Stimulated activated CD8-positive, alpha-beta memory T cell treated with anti-CD3 and anti-CD28 coated beads, Interleukin-4, amount 100 ng/mL, for 1 hour (primary cell): ENCODE data around the gene ARHGAP6.
"Not testable (repeated sequence)": the region's sequence is repeated elsewhere in the genome, so short reads cannot be mapped to it uniquely, and the experiment has no call there.

Experiments used
- DNase-seq, 2 donors: peaks; one replicate each; pipeline ENCODE4 v3.0.0-alpha.2; 2020; ENCODE audit warnings: low read depth in 2 of 2, low spot score in 1 of 2

Gene ARHGAP6

DNA sequence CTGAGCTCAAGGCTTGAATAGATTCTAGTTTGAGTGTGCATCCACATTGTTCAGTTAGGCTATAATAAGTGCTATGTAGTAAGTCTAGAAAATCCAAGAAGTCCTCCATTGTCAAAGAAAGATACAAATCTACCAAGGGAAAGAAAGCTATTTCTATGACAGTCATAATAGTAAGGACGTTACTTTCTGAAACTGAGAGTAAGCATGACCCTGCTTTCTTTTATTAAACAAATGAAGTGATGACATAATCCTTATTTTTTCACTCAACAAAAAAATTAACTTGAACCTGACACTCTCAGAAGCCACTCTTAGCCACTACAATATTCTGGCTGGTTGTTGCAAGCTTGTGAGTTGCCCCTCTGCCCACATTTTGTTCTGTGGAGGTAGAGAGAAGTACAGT is 406.3 kb downstream of the ARHGAP6 start:
- no peak for DNase-seq

DNA sequence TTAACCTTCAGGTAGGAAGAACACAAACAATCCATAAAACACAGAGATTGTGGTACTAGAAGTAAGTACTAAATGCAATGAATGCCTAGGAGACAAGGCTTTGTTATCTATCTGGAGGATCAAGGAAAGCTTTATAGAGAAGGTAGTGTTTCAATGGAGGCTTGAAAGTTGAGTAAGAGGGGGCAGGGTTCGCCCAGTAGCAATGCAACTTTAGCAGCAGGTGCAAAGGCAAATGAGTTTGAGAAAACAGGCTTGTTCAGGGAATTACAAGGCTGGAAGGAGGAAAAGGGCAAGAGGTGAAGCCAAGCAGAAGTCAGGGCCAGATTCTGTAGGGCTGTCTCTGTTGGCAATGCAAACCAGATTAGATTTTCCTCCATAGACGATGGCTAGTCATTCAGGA is 408.0 kb downstream of the ARHGAP6 start:
- DNase-seq, result no peak

DNA sequence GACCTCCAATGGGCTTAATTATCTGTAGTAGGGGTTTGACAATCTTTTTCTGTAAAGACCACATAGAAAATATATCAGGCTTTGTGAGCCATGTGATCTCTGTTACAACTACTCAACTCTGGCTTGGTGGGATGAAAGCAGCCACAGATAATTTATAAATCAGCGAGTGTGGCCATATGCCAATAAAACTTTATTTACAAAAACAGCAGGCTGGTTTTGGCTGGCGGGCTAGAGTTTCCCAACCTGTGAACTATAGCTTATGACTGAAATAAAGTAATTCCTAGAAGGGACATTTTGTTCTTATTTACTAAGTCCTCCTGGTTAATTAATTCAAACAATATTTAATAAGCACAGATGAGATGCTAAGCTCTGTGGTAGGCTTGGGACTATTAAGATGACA is 408.4 kb downstream of the ARHGAP6 start:
- DNase-seq, result no peak

DNA sequence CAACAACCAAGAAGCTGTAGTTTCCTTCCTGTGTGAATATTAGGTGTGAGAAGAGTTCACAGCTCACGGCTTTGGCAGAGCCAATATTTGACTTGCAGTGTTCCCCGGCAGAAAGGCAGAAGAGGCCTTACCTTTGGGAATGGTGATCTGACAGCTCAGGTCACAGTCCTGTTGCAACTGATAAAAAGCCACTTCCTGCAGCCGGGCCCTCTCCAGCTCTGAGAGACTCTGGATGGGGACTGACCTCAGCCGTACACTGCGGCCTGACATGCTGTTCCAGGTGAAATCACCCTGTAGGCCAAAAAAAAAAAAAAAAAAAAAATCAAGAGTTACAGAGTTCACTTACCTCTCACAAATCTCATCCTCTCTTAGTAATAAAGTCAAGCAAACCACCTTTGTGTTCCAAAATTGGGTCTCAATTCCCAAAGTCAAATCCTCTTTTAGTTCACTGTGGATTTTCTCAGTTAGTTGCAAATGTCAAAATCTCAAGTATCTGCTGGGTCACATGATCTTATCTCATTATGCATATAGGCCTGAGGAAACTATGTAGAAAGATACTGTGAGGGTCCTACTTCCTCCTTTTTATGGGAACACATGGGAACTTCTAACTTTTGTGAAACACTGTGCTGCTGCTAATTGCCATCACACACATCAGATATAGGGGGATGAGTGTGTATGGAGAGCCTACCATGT is 411.2 kb downstream of the ARHGAP6 start:
- DNase-seq, result no peak

DNA sequence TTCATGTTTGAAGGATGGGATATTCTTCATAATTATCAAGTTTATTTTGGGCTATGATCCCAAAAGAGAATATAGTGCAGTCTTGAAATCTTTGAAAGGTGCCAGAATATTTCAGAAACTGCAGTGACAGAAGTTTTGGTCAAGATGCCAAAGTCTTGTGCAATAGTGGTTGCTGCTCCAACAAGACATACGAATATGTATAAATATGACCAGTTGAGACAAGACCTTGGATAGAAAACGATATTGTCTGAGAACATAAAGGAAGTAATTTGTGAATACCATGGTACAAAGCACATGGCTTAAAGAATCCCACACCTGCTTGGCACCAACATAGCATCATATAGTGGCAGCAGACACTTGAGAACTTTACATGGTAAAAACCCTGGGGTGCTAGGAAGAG is 421.1 kb downstream of the ARHGAP6 start:
- DNase-seq, result no peak

DNA sequence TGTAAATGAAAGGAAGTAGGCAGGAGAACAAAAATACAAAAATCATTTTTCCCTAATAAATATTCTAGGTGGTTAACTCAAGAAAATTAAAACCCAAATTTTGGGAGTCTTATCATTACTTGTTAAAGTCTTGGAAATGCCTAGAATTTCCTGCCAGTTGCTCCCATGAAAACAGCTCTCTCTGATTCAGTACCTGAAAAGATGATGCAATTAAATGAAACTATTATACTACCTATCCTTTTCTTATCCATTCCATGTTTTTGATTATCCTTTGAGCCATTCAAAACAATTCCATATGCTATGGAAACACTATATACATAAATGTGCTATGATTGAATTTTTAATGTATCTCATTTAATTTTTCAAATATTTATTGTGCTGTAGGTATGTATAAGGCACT is 423.0 kb downstream of the ARHGAP6 start:
- DNase-seq, result no peak

DNA sequence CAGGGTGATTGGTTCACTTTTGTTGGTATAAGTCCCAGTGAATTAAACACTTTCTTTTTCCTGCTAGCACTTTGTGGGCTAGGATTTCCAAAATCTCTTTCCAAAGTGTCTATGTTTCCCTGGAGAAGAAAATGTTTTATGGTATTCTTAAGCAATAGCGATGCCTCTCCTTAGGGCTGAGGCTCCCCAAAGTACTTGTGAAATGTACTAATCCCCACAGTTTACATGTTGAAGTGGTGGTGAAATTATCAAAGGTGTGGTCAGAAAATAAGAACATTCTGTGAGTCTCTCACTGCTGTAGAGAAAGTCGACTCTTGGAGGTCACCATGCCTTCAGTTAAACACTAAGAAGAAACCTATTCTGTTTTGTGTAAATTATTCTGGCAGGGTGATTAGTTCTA is 424.0 kb downstream of the ARHGAP6 start:
- no peak for DNase-seq

DNA sequence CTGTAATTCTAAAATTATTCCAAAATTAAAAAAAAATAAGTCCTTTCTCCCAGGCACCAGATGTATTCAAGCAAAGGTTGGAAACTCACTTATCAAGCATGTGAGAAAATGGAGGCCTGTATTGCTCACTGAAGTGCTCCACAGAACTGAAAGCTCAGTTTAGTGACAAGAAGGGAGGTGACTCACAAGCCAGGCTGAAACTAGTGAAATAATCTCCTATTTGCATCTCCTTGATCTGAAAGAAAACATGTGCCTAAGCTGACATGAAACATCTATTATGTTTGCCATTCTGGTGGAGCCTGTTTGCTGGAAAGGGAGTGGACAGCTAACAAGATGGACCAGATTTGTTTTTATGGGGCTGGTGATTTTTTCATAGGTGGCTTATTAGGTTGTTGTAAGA is 426.5 kb downstream of the ARHGAP6 start:
- DNase-seq, result no peak

DNA sequence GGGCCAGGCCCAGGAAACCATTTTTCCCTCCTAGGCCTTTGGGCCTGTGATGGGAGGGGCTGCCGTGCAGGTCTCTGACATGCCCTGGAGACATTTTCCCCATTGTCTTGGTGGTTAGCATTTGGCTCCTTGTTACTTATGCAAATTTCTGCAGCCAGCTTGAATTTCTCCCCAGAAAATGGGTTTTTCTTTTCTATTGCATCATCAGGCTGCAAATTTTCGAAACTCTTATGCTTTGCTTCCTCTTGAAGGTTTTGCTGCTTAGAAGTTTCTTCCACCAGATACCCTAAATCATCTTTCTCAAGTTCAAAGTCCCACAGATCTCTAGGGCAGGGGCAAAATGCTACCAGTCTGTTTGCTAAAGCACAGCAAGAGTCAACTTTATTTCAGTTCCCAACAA is 430.3 kb downstream of the ARHGAP6 start:
- DNase-seq, result not testable (repeated sequence)

DNA sequence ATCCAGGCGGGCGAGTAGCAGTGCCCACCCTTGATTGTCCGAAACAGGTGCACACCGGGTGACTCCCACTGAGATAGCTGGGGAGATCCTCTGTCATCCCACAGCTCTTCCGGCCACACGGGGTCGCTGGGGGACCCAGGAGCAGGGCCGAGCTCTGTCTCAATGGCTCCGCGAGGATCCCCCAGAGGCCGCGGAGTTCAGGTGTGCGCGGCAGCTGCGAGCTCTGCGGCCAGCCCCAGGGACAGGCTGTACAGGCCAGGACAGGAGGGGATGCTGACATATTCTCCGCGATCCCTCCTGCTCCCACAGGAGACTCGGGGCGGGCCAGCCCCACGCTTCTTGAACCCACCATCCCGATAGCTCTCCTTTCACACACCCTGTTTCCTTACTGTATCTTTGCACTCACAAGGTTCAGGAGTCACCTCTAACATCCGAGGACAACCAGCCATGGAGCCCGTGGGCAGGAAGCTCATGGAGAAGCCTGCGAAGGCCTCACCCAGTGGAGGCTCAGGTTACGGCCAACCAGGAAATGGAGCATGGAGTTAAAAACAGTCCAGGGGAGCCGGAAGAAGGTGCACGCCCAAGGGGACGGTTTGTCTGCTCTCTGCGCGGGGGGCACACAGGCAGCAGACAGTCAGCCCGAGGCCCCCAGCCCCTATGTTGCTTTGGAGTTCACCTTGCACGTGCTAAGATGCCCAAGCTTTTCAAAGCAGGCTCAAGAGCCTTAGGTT is 450.4 kb downstream of the ARHGAP6 start:
- DNase-seq, result no peak

DNA sequence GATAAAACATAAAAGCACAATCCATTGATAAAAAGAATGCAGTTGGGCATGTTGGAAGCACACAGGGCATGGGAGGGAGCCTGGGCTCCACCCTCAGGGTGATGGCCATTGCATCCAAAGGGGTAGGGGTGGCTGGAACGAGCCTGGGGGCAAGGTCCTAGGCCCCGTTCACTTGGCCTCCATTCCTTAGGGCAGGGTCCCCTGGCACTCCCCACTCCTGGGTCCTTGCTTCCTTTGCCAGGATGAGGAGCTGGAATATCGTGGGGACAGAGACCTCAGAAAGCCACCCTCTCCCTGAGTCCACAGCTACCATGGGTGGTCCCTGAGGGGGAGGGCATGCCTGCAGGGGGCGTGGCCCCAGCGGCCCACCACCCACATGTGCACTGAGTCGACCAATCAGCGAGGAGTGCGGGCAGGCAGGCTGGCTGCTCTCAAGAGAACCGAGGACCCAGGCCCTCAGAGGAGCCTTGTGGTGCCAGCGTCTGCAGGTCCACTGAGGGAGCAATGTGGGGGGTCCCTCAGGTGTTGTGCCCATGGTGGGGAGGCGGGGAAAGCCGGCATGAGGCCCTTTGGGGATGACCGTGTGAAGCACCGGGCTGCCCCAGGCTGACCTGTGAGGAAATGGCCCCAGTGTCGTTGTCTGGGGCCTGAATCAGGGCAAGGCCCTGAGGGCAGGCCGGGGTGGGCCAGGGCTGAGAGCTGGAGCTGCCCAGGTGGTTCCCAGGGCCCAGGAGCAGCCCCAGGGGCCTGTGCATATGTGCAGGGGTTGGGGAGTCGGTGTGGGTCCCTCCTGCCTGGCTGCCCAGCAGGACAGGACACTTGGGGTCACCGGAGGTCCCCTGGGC is 451.2 kb downstream of the ARHGAP6 start:
- no peak for DNase-seq

DNA sequence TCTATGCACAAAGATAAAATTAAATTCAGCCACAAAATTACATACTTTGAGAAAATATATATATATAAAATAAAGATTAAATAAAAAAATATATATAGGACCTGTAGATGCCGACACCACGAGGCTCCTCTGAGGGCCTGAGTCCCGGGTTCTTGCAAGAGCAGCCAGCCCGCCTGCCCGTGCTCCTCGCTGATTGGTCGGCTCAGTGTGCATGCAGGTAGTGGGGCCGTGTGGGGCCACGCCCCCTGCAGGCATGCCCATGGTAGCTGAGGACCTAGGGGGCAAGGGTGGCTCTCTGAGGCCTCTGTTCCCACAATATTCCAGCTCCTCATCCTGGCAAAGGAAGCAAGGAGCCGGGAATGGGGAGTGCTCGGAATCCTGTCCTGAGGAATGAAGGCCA is 453.0 kb downstream of the ARHGAP6 start:
- no peak for DNase-seq

DNA sequence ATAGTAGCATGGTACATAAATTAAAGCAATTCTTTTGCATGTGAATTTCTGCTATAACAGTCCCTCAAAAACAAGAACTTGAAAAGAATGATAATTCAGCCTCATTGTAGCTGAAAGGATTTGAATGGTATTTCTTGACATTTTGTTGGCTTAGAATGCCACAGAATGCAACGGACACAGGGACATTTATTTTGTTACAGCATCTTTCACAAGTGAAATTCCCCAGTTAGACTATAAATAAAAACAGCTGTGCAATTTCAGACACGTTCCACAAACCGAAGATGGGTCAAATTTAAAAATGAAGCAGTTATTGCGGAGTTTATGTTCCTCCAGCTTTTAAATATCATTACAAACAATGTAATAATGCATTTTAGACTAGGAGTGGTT is 455.3 kb downstream of the ARHGAP6 start:
- no peak for DNase-seq

DNA sequence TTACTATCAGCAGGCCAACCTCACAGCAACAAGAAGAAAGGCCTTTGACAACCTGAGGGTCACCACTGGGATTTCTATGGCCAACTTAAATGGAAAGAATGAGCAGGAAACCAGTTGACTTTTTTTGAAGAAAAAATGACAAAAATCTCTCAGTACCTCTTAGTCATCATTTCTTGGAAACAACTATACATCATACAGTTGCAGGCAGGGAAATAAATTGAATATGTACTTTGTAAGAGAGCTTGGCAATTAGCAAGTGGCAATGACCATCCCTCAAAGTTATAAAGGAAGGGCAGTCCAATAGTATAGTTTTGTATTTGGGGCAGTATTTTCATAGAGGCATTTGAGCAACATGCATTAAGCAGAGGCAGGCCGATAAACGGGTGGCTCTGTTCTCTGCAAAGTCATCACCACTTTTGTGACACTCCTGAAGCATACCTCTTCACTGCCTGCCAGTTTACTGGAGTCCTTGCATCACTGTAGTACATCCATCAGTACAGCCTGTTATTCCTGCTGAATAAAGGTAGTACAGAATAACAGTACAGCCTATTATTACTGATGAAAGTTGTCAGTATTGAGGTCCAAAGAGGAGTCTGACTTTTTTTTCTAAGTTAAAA is 455.8 kb downstream of the ARHGAP6 start:
- DNase-seq, result no peak

DNA sequence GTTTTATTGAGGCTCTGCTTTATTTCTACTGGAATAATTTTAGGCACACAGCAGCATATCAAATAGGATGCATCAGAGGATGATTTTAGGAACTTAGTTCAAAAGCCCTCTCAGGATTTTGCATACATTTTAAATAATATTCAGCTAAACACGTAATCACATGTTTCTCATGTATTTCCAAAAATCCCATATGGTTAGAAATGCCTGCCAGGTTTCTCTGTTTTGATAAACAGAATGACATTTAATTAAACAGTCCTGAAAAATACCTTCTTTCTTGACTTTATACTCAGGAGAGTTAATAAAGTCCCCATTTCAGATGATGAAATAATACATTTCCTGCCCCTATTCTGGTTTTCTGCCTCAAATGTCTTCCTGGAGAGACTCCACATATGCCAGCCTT is 459.0 kb downstream of the ARHGAP6 start:
- no peak for DNase-seq

DNA sequence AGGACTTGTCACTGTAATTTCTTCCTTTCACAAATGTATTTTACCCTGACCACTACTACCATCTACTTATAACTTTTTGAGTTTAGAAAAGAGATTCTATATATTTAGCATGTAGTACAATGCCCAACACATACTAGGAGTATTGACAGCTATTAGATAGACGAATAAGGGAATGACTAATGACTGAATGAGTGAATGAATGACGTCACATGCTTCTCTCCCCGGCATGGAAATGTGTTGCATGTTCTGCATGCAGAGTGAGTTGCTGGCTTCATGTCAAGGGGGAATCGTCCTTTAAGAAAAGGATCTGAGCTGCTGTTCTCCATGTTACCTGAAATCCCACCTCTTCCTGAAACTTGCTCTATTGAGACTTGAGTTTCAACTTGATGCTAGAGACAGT is 459.9 kb downstream of the ARHGAP6 start:
- no peak for DNase-seq

DNA sequence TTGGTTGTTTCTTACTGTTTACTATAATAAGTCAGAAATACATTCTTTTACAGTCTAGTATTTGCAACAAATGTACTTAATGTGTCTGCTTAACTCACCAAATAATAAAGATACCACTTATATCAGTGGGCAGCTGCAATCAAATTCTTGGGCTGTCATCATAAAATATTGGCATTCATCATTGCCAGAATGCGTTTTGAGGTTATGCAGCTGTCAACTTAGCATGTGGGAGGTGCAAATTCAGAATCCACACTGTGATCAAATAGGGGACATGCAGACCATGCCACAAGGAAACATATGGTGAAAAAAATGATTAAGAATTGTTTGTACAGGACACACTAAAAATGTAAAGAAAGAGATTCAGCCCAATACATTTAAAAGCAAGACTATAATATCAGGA is 468.0 kb downstream of the ARHGAP6 start:
- DNase-seq, result no peak

DNA sequence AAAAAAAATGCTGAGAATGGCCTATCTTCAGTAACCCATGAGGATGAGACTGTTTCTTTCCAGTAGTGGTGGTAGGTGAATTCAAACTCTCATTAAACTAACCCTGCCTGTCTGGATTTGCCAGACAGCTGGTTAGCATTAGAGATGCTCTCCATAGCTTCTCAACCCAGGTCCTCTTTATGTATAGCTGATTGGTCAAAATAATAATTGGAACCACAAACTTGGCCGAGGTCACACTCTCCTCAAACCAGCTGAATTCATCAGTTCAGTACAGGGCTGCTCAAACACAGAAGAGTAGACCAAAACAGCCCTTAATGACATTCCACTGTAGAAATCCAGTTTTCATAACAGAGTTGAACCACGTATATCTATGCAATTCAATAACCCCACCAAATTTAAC is 469.2 kb downstream of the ARHGAP6 start:
- no peak for DNase-seq

DNA sequence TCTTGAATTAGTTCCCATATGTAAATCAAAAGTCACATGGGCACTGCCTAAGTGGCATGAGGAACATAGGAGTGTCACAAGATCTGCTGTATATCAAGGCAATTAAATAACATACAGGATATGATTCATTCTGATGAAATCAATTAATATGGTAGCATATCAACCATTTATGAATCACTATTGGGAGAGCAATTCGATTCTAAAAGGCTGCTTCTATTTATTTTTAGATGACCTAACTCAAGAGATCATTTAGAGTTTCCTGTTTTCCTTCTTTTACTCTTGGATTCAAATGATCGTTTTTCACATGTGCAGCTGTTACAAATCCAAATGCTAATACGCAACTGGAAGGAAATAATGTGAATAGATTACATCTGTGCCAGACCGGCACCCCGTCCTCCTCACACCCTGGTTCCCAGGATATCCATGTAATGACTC is 472.7 kb downstream of the ARHGAP6 start:
- DNase-seq, result no peak

DNA sequence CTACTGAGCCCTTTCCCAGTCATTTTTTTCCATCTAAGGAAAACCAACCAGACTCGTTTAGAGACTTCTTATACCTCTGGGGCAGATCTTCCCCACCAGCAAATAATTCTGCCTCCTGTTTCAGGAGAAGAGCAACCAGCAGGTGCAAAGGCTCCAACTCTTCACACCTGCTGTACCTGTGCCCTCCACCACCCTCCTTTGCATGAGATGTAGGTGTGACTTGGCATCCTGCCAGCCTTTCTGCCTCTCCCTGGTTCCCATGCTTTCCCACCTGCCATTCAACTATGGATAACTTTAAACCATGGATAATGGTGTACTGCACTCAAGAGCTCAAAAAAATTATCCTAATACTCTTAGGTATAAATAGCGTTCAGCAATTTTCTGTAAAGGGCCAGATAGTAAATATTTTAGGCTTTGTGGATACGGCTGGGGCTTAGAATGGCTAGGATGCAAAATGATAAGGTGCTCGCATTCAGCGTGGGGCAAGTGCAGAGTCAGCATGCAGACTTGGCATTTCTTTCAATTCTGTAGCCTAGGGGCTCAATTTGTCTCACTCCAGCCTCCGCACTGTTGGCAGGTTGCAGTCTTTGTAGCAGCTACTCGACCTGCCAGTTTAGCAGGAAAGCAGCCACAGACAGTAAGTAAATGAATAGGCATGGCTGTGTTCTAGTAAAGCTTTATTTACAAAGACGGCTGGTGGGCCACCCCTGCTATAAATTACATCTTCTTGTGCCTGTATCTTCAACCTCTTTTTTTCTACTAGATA is 474.8 kb downstream of the ARHGAP6 start:
- no peak for DNase-seq

DNA sequence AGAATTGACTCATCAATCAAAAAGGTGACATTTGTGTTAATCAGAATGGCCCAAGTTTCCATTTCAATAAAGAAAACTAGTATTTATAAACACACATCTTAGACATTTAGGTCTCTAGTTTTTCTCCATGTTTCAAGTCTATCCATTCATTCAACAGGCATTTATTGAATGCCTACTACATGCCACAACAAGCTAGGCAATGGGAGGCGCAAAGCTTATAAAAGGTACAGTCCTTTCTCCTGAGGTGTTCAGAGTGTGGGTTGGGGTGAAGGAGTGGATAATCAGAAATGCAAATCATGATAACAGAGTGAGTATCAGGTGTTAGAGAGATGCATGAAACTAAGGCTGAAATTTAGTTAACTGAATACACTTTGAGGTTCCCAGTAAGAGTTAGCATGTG is 476.6 kb downstream of the ARHGAP6 start:
- DNase-seq, result no peak
